Measurements from ENCODE around the gene CD22. TPM values are rescaled to one million over a fixed set of nuclear protein-coding genes. Genes with fewer than 3 reads are reported as not detected.

CD22 gene
- total RNA-seq, 1 donor = not detected

- peak; percentile 55 for DNase-seq (ENCODE audit: low read depth)
- H3K4me3 ChIP-seq (ENCODE audit: low read depth, low read length) = no peak overlapping the region
- TF ChIP-seq CTCF (IDR thresholded peaks at IDR 0.05; ENCODE audit: insufficient read depth, low read length) = no peak
Observed at GRCh38 chr19:35318679-35319448, 10.1 kb upstream of the CD22 start.

GRCh38 chr19:35320065-35320713 lies 8.8 kb upstream of the CD22 start:
- TF ChIP-seq CTCF (IDR thresholded peaks at IDR 0.05; ENCODE audit: insufficient read depth, low read length) = no peak
- no peak for DNase-seq (ENCODE audit: low read depth)
- no peak overlapping the region for H3K4me3 ChIP-seq (ENCODE audit: low read depth, low read length)

GRCh38 chr19:35321291-35321690 lies 7.7 kb upstream of the CD22 start:
- no peak for TF ChIP-seq CTCF (IDR thresholded peaks at IDR 0.05; ENCODE audit: insufficient read depth, low read length)
- DNase-seq (ENCODE audit: low read depth) = no peak

GRCh38 chr19:35322014-35322413 lies 7.0 kb upstream of the CD22 start:
- no peak for DNase-seq (ENCODE audit: low read depth)
- TF ChIP-seq CTCF (IDR thresholded peaks at IDR 0.05; ENCODE audit: insufficient read depth, low read length) = no peak
- H3K4me3 ChIP-seq (ENCODE audit: low read depth, low read length) = no peak overlapping the region

More at GRCh38 chr19:35321291-35321690, 7.7 kb upstream of the CD22 start:
- H3K4me3 ChIP-seq (ENCODE audit: low read depth, low read length) = no peak overlapping the region

GRCh38 chr19:35327642-35328041 lies 1.3 kb upstream of the CD22 start:
- H3K4me3 ChIP-seq (ENCODE audit: low read depth, low read length) = no peak overlapping the region
- no peak for DNase-seq (ENCODE audit: low read depth)
- no peak for TF ChIP-seq CTCF (IDR thresholded peaks at IDR 0.05; ENCODE audit: insufficient read depth, low read length)

- H3K4me3 ChIP-seq (ENCODE audit: low read depth, low read length) = no peak overlapping the region
- no peak for TF ChIP-seq CTCF (IDR thresholded peaks at IDR 0.05; ENCODE audit: insufficient read depth, low read length)
- DNase-seq (ENCODE audit: low read depth) = no peak
Observed at GRCh38 chr19:35329323-35329722, 336 bp downstream of the CD22 start.
